Measurements from ENCODE around the gene EFCAB5. TPM values are rescaled to one million over a fixed set of nuclear protein-coding genes. Genes with fewer than 3 reads are reported as not detected.
"Not testable (repeated sequence)": the region's sequence is repeated elsewhere in the genome, so short reads cannot be mapped to it uniquely, and the experiment has no call there.

The EFCAB5 gene
- total and polyA plus RNA-seq, 8 donors = 0.09 to 0.54 (median 0.38) TPM; not detected in 1

DNA sequence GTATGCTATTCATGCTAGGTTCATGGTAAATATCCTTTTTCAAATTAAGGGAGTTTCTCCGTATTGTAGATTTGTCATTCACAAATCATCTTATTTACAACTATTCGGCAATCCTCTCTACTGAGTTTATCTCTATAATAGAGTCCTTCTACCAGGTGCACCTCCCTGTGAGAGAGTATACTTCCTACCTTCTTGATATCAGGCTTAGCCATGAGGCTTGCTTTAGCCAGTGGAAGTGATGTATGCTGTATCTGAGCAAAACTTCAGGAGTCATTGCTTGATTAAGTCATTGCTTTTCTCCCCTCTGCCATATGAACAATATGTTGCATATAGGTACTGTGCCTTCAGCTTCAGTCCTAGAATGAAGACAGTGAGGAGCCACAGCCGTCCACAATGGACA, 195.7 kb downstream of the EFCAB5 start:
- WGBS, 2 donors = 76 to 87% methylated on average over 3 of the region's 3 CpGs
- TF ChIP-seq, protein P1, sequence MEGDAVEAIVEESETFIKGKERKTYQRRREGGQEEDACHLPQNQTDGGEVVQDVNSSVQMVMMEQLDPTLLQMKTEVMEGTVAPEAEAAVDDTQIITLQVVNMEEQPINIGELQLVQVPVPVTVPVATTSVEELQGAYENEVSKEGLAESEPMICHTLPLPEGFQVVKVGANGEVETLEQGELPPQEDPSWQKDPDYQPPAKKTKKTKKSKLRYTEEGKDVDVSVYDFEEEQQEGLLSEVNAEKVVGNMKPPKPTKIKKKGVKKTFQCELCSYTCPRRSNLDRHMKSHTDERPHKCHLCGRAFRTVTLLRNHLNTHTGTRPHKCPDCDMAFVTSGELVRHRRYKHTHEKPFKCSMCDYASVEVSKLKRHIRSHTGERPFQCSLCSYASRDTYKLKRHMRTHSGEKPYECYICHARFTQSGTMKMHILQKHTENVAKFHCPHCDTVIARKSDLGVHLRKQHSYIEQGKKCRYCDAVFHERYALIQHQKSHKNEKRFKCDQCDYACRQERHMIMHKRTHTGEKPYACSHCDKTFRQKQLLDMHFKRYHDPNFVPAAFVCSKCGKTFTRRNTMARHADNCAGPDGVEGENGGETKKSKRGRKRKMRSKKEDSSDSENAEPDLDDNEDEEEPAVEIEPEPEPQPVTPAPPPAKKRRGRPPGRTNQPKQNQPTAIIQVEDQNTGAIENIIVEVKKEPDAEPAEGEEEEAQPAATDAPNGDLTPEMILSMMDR (IDR thresholded peaks at IDR 0.05) = no peak

DNA sequence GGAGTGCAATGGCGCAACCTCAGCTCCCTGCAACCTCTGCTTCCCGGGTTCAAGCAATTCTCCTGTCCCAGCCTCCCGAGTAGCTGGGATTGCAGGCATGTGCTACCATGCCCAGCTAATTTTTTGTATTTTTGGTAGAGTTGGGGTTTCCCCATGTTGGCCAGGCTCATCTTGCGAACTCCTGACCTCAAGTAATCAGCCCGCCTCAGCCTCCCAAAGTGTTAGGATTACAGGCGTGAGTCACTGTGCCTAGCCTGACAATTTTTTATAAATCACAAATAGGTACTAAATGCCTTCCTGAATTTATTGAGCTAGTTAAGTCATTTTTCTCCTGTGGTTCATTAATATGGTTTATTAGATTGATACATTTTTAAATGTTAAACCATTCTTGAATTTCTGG, 206.4 kb downstream of the EFCAB5 start:
- 94 to 96% methylated on average over 6 of the region's 6 CpGs for WGBS, 2 donors
- H3K9me3 ChIP-seq; H3K4me1 ChIP-seq; H3K4me3 ChIP-seq; FAIRE-seq; ATAC-seq; intact Hi-C loops (cut with DNase I); H3K27ac ChIP-seq; DNase-seq; H3K27me3 ChIP-seq; H3K36me3 ChIP-seq: not testable (repeated sequence)

More for the DNA sequence above, 195.7 kb downstream of the EFCAB5 start:
- Histone ChIP-seq H3K4me1 (no peaks in the 10 kb centered on the region), H3K27me3 (no peaks in the 10 kb centered on the region), H3K36me3 (no peaks in the 10 kb centered on the region), H3K4me3 (no peak overlapping the region), H3K9me3 (no peaks in the 10 kb centered on the region), H3K27ac (no peak overlapping the region)
- DNase-seq (no peak), ATAC-seq (no peak), FAIRE-seq (no peak)
- intact Hi-C loops (cut with DNase I) = no loop called here

DNA sequence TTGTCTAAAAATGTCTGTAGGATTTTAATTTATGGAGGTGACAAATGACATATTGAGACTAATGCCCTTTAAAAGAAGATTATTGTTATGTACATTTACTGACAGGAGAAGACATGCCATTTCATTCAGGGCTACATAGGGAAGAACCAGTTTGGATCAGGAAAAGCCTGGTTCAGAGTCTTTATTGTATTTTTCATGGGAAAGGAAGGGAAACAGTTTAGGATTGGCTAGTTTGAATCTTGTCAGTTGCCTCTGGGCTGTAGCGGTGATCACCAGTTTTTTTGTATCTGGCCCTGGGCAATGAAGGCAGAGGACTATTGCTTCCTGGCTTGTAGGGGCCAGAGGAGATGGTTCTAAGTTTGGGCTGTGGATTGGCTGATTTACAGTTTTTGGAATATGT, 206.9 kb downstream of the EFCAB5 start:
- intact Hi-C loops (cut with DNase I) = no loop called here
- H3K36me3 ChIP-seq = no peaks in the 10 kb centered on the region
- H3K27ac ChIP-seq = no peak overlapping the region
- H3K4me1 ChIP-seq = peaks cover 0 to 3% (median 0%) of the 10 kb centered on the region in 3 donors
- ATAC-seq (no peak), DNase-seq (no peak), FAIRE-seq (no peak)
- TF ChIP-seq, protein P1 (IDR thresholded peaks at IDR 0.05) = no peak
- 97 to 100% methylated on average over 1 of the region's 1 CpG for WGBS, 2 donors
- H3K27me3 ChIP-seq = no peaks in the 10 kb centered on the region
- H3K9me3 ChIP-seq = no peaks in the 10 kb centered on the region
- no peak overlapping the region for H3K4me3 ChIP-seq

DNA sequence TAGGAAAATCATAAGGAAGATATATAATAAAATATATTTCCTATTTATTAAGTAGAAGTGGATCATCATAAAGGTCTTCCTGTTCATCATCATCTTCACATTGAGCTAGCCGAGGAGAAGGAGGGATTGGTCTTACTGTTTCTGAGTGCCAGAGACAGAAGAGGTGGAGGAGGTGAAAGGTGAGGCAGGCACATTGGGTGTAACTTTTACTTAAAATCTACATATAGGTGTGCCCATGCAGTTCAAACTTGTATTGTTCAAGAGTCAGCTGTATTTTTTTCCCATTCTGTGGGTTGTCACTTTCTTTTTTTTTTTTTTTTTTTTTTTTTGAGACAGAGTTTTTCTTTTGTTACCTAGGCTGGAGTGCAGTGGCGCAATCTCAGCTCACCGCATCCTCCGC, 210.0 kb downstream of the EFCAB5 start:
- TF ChIP-seq, protein P1 (IDR thresholded peaks at IDR 0.05) = no peak
- intact Hi-C loops (cut with DNase I) = no loop called here
- 99% methylated on average over 4 of the region's 4 CpGs for WGBS, 2 donors
- ATAC-seq (no peak), FAIRE-seq (no peak), DNase-seq (no peak)
- H3K27ac ChIP-seq = no peak overlapping the region
- H3K27me3 ChIP-seq = no peaks in the 10 kb centered on the region
- H3K4me1 ChIP-seq = no peaks in the 10 kb centered on the region
- H3K4me3 ChIP-seq = no peak overlapping the region
- no peaks in the 10 kb centered on the region for H3K36me3 ChIP-seq
- no peaks in the 10 kb centered on the region for H3K9me3 ChIP-seq

DNA sequence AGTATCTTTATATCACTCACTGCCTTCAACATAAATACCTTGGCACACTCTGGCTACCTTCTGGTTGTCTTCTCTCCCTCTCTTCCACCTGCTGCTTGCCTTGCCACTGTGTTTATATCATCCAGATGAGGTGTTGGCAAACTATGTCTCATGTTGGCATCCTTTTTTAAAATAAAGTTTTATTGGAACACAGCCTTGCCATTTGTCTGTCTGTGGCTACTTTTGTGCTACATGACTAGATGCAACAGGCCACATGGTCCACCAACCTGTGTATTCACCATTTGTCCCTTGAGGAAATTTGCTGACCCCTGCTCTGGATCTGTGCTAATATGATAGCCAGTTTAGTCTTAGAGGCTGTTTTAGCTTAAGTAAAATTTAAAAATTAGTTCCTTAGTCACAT, 212.0 kb downstream of the EFCAB5 start:
- intact Hi-C loops (cut with DNase I) = no loop called here
- ATAC-seq (no peak), FAIRE-seq (no peak), DNase-seq (no peak)
- no peaks in the 10 kb centered on the region for H3K27me3 ChIP-seq
- no peaks in the 10 kb centered on the region for H3K4me1 ChIP-seq
- TF ChIP-seq, protein P1 (IDR thresholded peaks at IDR 0.05) = no peak
- no peak overlapping the region for H3K27ac ChIP-seq
- no peaks in the 10 kb centered on the region for H3K36me3 ChIP-seq
- H3K4me3 ChIP-seq = no peak overlapping the region
- H3K9me3 ChIP-seq = no peaks in the 10 kb centered on the region

DNA sequence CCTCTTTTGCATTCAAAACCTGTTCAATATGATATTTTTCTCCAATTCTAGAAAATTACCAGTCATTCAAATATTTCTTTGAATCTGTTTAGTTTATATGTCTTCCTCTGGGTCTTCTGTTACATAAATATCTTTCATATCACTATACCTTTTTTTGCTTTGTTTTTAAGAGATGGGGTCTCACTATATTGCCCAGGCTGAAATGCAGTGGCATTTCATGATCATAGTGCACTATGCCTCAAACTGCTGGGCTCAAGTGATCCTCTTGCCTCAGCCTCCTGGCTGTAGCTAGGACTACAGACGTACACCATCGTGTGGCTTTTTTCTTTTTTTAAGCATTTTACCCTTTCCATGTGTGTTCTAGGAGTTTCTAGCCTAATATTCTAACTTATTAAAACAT, 214.0 kb downstream of the EFCAB5 start:
- FAIRE-seq (no peak), DNase-seq (no peak), ATAC-seq (no peak)
- Histone ChIP-seq H3K9me3 (no peaks in the 10 kb centered on the region), H3K4me3 (no peak overlapping the region), H3K4me1 (no peaks in the 10 kb centered on the region), H3K27me3 (no peaks in the 10 kb centered on the region), H3K27ac (no peak overlapping the region), H3K36me3 (no peaks in the 10 kb centered on the region)
- TF ChIP-seq, protein P1 (IDR thresholded peaks at IDR 0.05) = no peak
- intact Hi-C loops (cut with DNase I) = no loop called here
- WGBS, 2 donors = 98% methylated on average over 2 of the region's 2 CpGs

Data from pancreas (tissue), 10 donors.